HCT116 (cell line): ENCODE results near the gene LDLRAD4. TPM values are rescaled to one million over a fixed set of nuclear protein-coding genes. Genes with fewer than 3 reads are reported as not detected.

ENCODE experiments used
- ATAC-seq: fragments of 200-7000 bp; cut with Tn5 transposase; 2 replicates; pipeline ENCODE4 v1.9.1; 2020; ENCODE audit warnings: mild to moderate bottlenecking, moderate library complexity
- BruUV-seq: library from RNA; stranded (reverse); fragments of 400-500 nt; replicated peaks from 2 replicates; lab custom pipeline; 2021; lab: Mats Ljungman, UMichigan
- CTCF ChIA-PET: fragments of 300-600 bp; sonication (Branson Sonifier 250); formaldehyde crosslinking; loops from one replicate; lab custom pipeline; 2021; ENCODE audit warnings: antibody characterized with exemption; lab: Charles Lee
- POLR2A ChIA-PET: fragments of 300-600, 350-600 bp; sonication (Branson Sonifier 250); formaldehyde crosslinking; loops from one replicate; lab custom pipeline; 2021; ENCODE audit warnings: antibody characterized with exemption; lab: Charles Lee
- RAD21 ChIA-PET, 2 experiments: fragments of 300-600 bp; sonication (Branson Sonifier 250); formaldehyde crosslinking; loops; one replicate each; lab custom pipeline; 2023; ENCODE audit warnings: low total read pairs in 2 of 2; ENCODE audit not compliant: uncharacterized antibody in 2 of 2, unreplicated experiment in 2 of 2, low non-redundant PET in 1 of 2; lab: Charles Lee
- DNase-seq: peaks from one replicate; pipeline ENCODE4 v3.0.0-alpha.2; 2010; ENCODE audit warnings: low read depth, low spot score
- H2AFZ ChIP-seq: fragments of 200-600 bp; shearing (Covaris generic), sonication (generic); 2 replicates; pipeline ENCODE4 v1.6.1; 2017; ENCODE audit warnings: low read depth, mixed run types, mixed read lengths, antibody characterized with exemption, low read length; ENCODE audit not compliant: poor library complexity, severe bottlenecking
- H3K27ac ChIP-seq: 2 replicates; pipeline ENCODE4 v1.5.1; 2012; ENCODE audit warnings: low read depth, low read length
- H3K27me3 ChIP-seq: fragments of 200-600 bp; sonication (generic); 2 replicates; pipeline ENCODE4 v1.6.1; 2016; ENCODE audit warnings: mixed run types, low read length, mixed read lengths; ENCODE audit not compliant: insufficient read depth
- H3K36me3 ChIP-seq, 2 experiments: fragments of 200-500 bp in 1 of 2; fragments of 200-600 bp in 1 of 2; sonication (Bioruptor generic) in 1 of 2; sonication (generic) in 1 of 2; 2 replicates each; pipeline versions ENCODE4 v1.5.1 to v1.6.1; 2014 to 2016; ENCODE audit warnings: low read length in 2 of 2, inconsistent platforms in 1 of 2, mixed read lengths in 1 of 2, mixed run types in 1 of 2; ENCODE audit not compliant: insufficient read depth in 2 of 2, control insufficient read depth in 1 of 2
- H3K4me1 ChIP-seq, 2 experiments: fragments of 200-600 bp in 1 of 2; sonication (generic) in 1 of 2; 2 replicates each; pipeline versions ENCODE4 v1.5.1 to v1.6.1; 2012 to 2017; ENCODE audit warnings: low read length in 2 of 2, inconsistent platforms in 1 of 2, mild to moderate bottlenecking in 1 of 2, mixed read lengths in 1 of 2, mixed run types in 1 of 2, moderate library complexity in 1 of 2; ENCODE audit not compliant: insufficient read depth in 2 of 2, control insufficient read depth in 1 of 2
- H3K4me2 ChIP-seq: fragments of 200-600 bp; sonication (generic); 2 replicates; pipeline ENCODE4 v1.6.1; 2017; ENCODE audit warnings: mixed run types, low read length, mixed read lengths
- H3K4me3 ChIP-seq, 2 experiments: fragments of 200-600 bp in 1 of 2; sonication (generic) in 1 of 2; replicated peaks in 1 of 2; 2 replicates each; pipeline ENCODE4 v1.5.1; 2011 to 2016; ENCODE audit warnings: low read length in 2 of 2, control low read depth in 1 of 2, low read depth in 1 of 2, mild to moderate bottlenecking in 1 of 2, mixed read lengths in 1 of 2, mixed run types in 1 of 2
- H3K79me2 ChIP-seq: fragments of 200-600 bp; sonication (generic); 2 replicates; pipeline ENCODE4 v1.6.1; 2017; ENCODE audit warnings: mild to moderate bottlenecking, mixed run types, low read length, moderate library complexity, mixed read lengths; ENCODE audit not compliant: insufficient read depth
- H3K9ac ChIP-seq: fragments of 200-600 bp; sonication (generic); 2 replicates; pipeline ENCODE4 v1.6.1; 2016; ENCODE audit warnings: low read length, mixed read lengths
- H3K9me2 ChIP-seq: fragments of 200-600 bp; sonication (generic), shearing (Covaris generic); 2 replicates; pipeline ENCODE4 v1.6.1; 2017; ENCODE audit warnings: mixed run types, mild to moderate bottlenecking, moderate library complexity; ENCODE audit not compliant: insufficient read depth
- H3K9me3 ChIP-seq, 2 experiments: fragments of 200-500 bp in 1 of 2; fragments of 200-600 bp in 1 of 2; sonication (Bioruptor generic) in 1 of 2; sonication (generic) in 1 of 2; 2 replicates each; pipeline ENCODE4 v1.6.1; 2014 to 2017; ENCODE audit warnings: low read length in 2 of 2, mixed read lengths in 2 of 2, inconsistent platforms in 1 of 2, low read depth in 1 of 2, mild to moderate bottlenecking in 1 of 2, mixed run types in 1 of 2, moderate library complexity in 1 of 2; ENCODE audit not compliant: control insufficient read depth in 1 of 2, insufficient read depth in 1 of 2
- H4K20me1 ChIP-seq: fragments of 200-600 bp; sonication (generic), shearing (Covaris generic); 2 replicates; pipeline ENCODE4 v1.6.1; 2017; ENCODE audit warnings: mixed run types, mild to moderate bottlenecking, moderate library complexity; ENCODE audit not compliant: insufficient read depth
- ATF3 ChIP-seq: IDR thresholded peaks from 2 replicates; pipeline ENCODE4 v1.6.1; 2012
- CEBPB ChIP-seq: IDR thresholded peaks from 2 replicates; pipeline ENCODE4 v1.6.1; 2012; ENCODE audit warnings: low read depth
- EZH2 ChIP-seq: fragments of 200-600 bp; sonication (generic); IDR thresholded peaks from 2 replicates; pipeline ENCODE4 v1.6.1; 2017; ENCODE audit warnings: antibody characterized with exemption, mixed run types
- EZH2phosphoT487 ChIP-seq: fragments of 200-600 bp; IDR thresholded peaks from 2 replicates; pipeline ENCODE4 v1.6.1; 2018; ENCODE audit warnings: antibody characterized with exemption, borderline replicate concordance
- FOSL1 ChIP-seq: IDR thresholded peaks from 2 replicates; pipeline ENCODE4 v1.6.1; 2012; ENCODE audit warnings: low read depth
- MAX ChIP-seq: IDR thresholded peaks from 2 replicates; pipeline ENCODE4 v1.6.1; 2012
- POLR2AphosphoS5 ChIP-seq: IDR thresholded peaks from 2 replicates; pipeline ENCODE4 v1.6.1; 2011; ENCODE audit warnings: mild to moderate bottlenecking, low read depth, low read length, moderate library complexity
- RAD21 ChIP-seq: IDR thresholded peaks from 2 replicates; pipeline ENCODE4 v1.6.1; 2012; ENCODE audit warnings: low read depth, mild to moderate bottlenecking
- REST ChIP-seq: IDR thresholded peaks from 2 replicates; pipeline ENCODE4 v1.6.1; 2012; ENCODE audit warnings: low read depth
- SIN3A ChIP-seq: IDR thresholded peaks from 2 replicates; pipeline ENCODE4 v1.6.1; 2012; ENCODE audit warnings: low read depth
- SP1 ChIP-seq: IDR thresholded peaks from 2 replicates; pipeline ENCODE4 v1.6.1; 2012; ENCODE audit warnings: low read depth
- SRF ChIP-seq: IDR thresholded peaks from 2 replicates; pipeline ENCODE4 v1.6.1; 2012; ENCODE audit warnings: low read depth
- TCF7L2 ChIP-seq: IDR thresholded peaks from 2 replicates; pipeline ENCODE4 v1.7.0; 2011; ENCODE audit warnings: borderline replicate concordance, inconsistent platforms; ENCODE audit not compliant: insufficient read depth, insufficient read length; ENCODE audit errors: extremely low read depth
- YY1 ChIP-seq: IDR thresholded peaks from 2 replicates; pipeline ENCODE4 v1.6.1; 2011; ENCODE audit warnings: low read length, low read depth, moderate library complexity, mild to moderate bottlenecking; ENCODE audit not compliant: insufficient replicate concordance; ENCODE audit errors: extremely low read depth
- ZBTB33 ChIP-seq: IDR thresholded peaks from 2 replicates; pipeline ENCODE4 v1.6.1; 2011; ENCODE audit warnings: mild to moderate bottlenecking, low read length, moderate library complexity; ENCODE audit not compliant: insufficient replicate concordance; ENCODE audit errors: extremely low read depth
- ZFX ChIP-seq: fragments of 450-650 bp; IDR thresholded peaks from 2 replicates; pipeline ENCODE4 v1.6.1; 2017
- intact Hi-C: fragments of 100-400 bp; cut with micrococcal nuclease; formaldehyde crosslinking; loops from 2 replicates; pipeline ENCODE4 v1.10.0; 2022
- total RNA-seq: library from RNA; stranded (reverse); gene quantifications from one replicate; pipeline ENCODE4 v1.2.1, GENCODE V29; 2021; ENCODE audit not compliant: unreplicated experiment

The LDLRAD4 gene
- total RNA-seq, 1 experiment from 2014 or later, result 1.2 TPM

GRCh38 chr18:13319629-13320028 is 101.1 kb downstream of the LDLRAD4 start:
- Histone ChIP-seq H3K9ac (no peak overlapping the region), H3K79me2 (no peaks in the 10 kb centered on the region), H3K4me3 (no peak overlapping the region), H3K9me2 (no peaks in the 10 kb centered on the region), H3K27ac (no peak overlapping the region), H3K4me2 (no peak overlapping the region), H3K9me3 (peaks cover 7 to 11% of the 10 kb centered on the region in 2 experiments; a peak in 3 of 4 replicates), H3K27me3 (no peaks in the 10 kb centered on the region), H4K20me1 (no peaks in the 10 kb centered on the region), H2AFZ (no peak overlapping the region), H3K4me1 (no peaks in the 10 kb centered on the region), H3K36me3 (no peaks in the 10 kb centered on the region)
- intact Hi-C loops, result loop anchor here (5.0 to 10.0 kb wide), 2 partner anchors 33 to 55 kb away; no protein-coding TSS in a partner anchor
- TF ChIP-seq YY1, result no peak
- no peak for TF ChIP-seq RAD21
- no peak for TF ChIP-seq CEBPB
- no peak for TF ChIP-seq ZFX
- TF ChIP-seq TCF7L2, result no peak
- no peak for TF ChIP-seq SIN3A
- no peak for TF ChIP-seq EZH2phosphoT487
- no peak for TF ChIP-seq ZBTB33
- ATAC-seq (no peak), DNase-seq (no peak)
- ChIA-PET RAD21 (no interaction called here), POLR2A (no interaction called here), CTCF (no interaction called here)
- BruUV-seq, result no TSS peak

GRCh38 chr18:13320096-13320495 is 101.5 kb downstream of the LDLRAD4 start:
- Histone ChIP-seq H3K9me3 (peaks cover 7 to 11% of the 10 kb centered on the region in 2 experiments; a peak in 3 of 4 replicates), H3K4me3 (no peak overlapping the region), H3K27me3 (no peaks in the 10 kb centered on the region), H3K36me3 (no peaks in the 10 kb centered on the region), H3K4me2 (no peak overlapping the region), H2AFZ (no peak overlapping the region), H3K4me1 (no peaks in the 10 kb centered on the region), H3K9ac (no peak overlapping the region), H3K9me2 (no peaks in the 10 kb centered on the region), H3K27ac (no peak overlapping the region), H3K79me2 (no peaks in the 10 kb centered on the region), H4K20me1 (no peaks in the 10 kb centered on the region)
- no peak for DNase-seq
- POLR2A ChIA-PET, result no interaction called here
- RAD21 ChIA-PET, result no interaction called here
- BruUV-seq, result no TSS peak
- CTCF ChIA-PET, result no interaction called here
- intact Hi-C loops, result no loop called here
- ATAC-seq, result no peak
- no peak for TF ChIP-seq POLR2AphosphoS5
- TF ChIP-seq ATF3, result no peak
- TF ChIP-seq SRF, result no peak
- no peak for TF ChIP-seq EZH2
- TF ChIP-seq CEBPB, result no peak
- TF ChIP-seq YY1, result no peak
- no peak for TF ChIP-seq REST
- TF ChIP-seq SP1, result no peak
- no peak for TF ChIP-seq MAX
- no peak for TF ChIP-seq FOSL1
- TF ChIP-seq RAD21, result no peak
